K562 (cell line): ENCODE data around the gene TRIP6. TPM values are rescaled to one million over a fixed set of nuclear protein-coding genes. Genes with fewer than 3 reads are reported as not detected.

Source experiments
- ATAC-seq: fragments of 200-7000 bp; cut with Tn5 transposase; 3 replicates; pipeline ENCODE4 v1.9.1; 2020; ENCODE audit warnings: moderate library complexity
- BruUV-seq: library from RNA; stranded (reverse); fragments of 400-500 nt; replicated peaks from 2 replicates; lab custom pipeline; 2021; lab: Mats Ljungman, UMichigan
- CTCF ChIA-PET: fragments of 300-600 bp; formaldehyde crosslinking; extraction: SDS; loops from one replicate; lab custom pipeline; 2021; ENCODE audit warnings: low intra/inter-chr PET ratio; lab: Yijun Ruan, JAX
- POLR2A ChIA-PET: fragments of 300-600, 350-650 bp; sonication (Branson Sonifier 250); formaldehyde crosslinking; extraction: SDS; loops from one replicate; lab custom pipeline; 2021; ENCODE audit warnings: antibody characterized with exemption, inconsistent platforms; lab: Yijun Ruan, JAX
- DNase-seq, 4 experiments: peaks; one replicate each; pipeline versions ENCODE4 v3.0.0 to v3.0.0-alpha.2; 2011 to 2018; ENCODE audit warnings: low spot score in 3 of 4, mixed read lengths in 3 of 4; ENCODE audit errors: extremely low read depth in 1 of 4
- FAIRE-seq: peaks from 2 replicates; lab custom pipeline; 2011; peaks lifted over from hg19 to GRCh38; lab: Jason Lieb, UNC
- H2AFZ ChIP-seq: 2 replicates; pipeline ENCODE4 v1.6.0; 2011; ENCODE audit warnings: low read depth, low read length, control low read depth, inconsistent platforms
- H3K27ac ChIP-seq: fragments of 200-600 bp; 3 replicates; pipeline ENCODE4 v1.8.0; 2011; ENCODE audit warnings: low read depth, mild to moderate bottlenecking, control low read depth, inconsistent platforms, low read length, moderate library complexity, mixed read lengths; ENCODE audit errors: extremely low read depth
- H3K27me3 ChIP-seq, 2 experiments: fragments of 300-600 bp in 1 of 2; 2 replicates in 1 of 2; 3 replicates in 1 of 2; pipeline versions ENCODE4 v1.6.0 to v1.8.0; 2011; ENCODE audit warnings: inconsistent platforms in 2 of 2, low read length in 2 of 2, mild to moderate bottlenecking in 1 of 2, mixed read lengths in 1 of 2, moderate library complexity in 1 of 2; ENCODE audit not compliant: control insufficient read depth in 2 of 2, insufficient read depth in 2 of 2
- H3K36me3 ChIP-seq: fragments of 300-600 bp; 3 replicates; pipeline ENCODE4 v1.8.0; 2011; ENCODE audit warnings: mild to moderate bottlenecking, low read length, inconsistent platforms; ENCODE audit not compliant: control insufficient read depth, insufficient read depth
- H3K4me1 ChIP-seq, 2 experiments: fragments of 200-600 bp in 1 of 2; replicated peaks in 1 of 2; 2 replicates in 1 of 2; 3 replicates in 1 of 2; pipeline versions ENCODE4 v1.5.1 to v1.8.0; 2011; ENCODE audit warnings: inconsistent platforms in 2 of 2, low read length in 2 of 2, mild to moderate bottlenecking in 1 of 2, mixed read lengths in 1 of 2, moderate library complexity in 1 of 2; ENCODE audit not compliant: control insufficient read depth in 2 of 2, insufficient read depth in 2 of 2
- H3K4me2 ChIP-seq: 2 replicates; pipeline ENCODE4 v1.6.1; 2011; ENCODE audit warnings: low read length, control low read depth, inconsistent platforms, mixed read lengths; ENCODE audit not compliant: insufficient read depth
- H3K4me3 ChIP-seq: fragments of 200-600 bp; sonication (generic), shearing (Covaris generic); 2 replicates; pipeline ENCODE4 v1.5.1; 2016; ENCODE audit warnings: control low read depth, inconsistent platforms
- H3K79me2 ChIP-seq: fragments of 200-600 bp; 3 replicates; pipeline ENCODE4 v1.8.0; 2011; ENCODE audit warnings: low read length, inconsistent platforms; ENCODE audit not compliant: control insufficient read depth, insufficient read depth
- H3K9ac ChIP-seq, 2 experiments: 2 replicates each; pipeline versions ENCODE4 v1.6.0 to v1.6.1; 2011; ENCODE audit warnings: low read depth in 2 of 2, low read length in 2 of 2, control low read depth in 1 of 2, inconsistent platforms in 1 of 2, mild to moderate bottlenecking in 1 of 2, mixed read lengths in 1 of 2; ENCODE audit not compliant: insufficient read depth in 1 of 2
- H3K9me1 ChIP-seq: one replicate; pipeline ENCODE4 v1.6.0; 2011; ENCODE audit warnings: inconsistent platforms, mild to moderate bottlenecking, low read length, moderate library complexity; ENCODE audit not compliant: control insufficient read depth, insufficient read depth
- H3K9me3 ChIP-seq: replicated peaks from 2 replicates; pipeline ENCODE4 v1.5.1; 2011; ENCODE audit warnings: low read depth, low read length, inconsistent platforms; ENCODE audit not compliant: control insufficient read depth, insufficient read depth
- H4K20me1 ChIP-seq: replicated peaks from 2 replicates; pipeline ENCODE4 v1.6.1; 2011; ENCODE audit warnings: low read length, inconsistent platforms, mixed read lengths; ENCODE audit not compliant: control insufficient read depth, insufficient read depth
- CTBP1 ChIP-seq: fragments of 450-650 bp; IDR thresholded peaks from 2 replicates; pipeline ENCODE4 v1.6.1; 2016; ENCODE audit warnings: borderline replicate concordance
- DACH1 ChIP-seq: fragments of 450-650 bp; IDR thresholded peaks from 2 replicates; pipeline ENCODE4 v1.6.1; 2018; ENCODE audit not compliant: partially characterized antibody
- MCM5 ChIP-seq: fragments of 450-650 bp; IDR thresholded peaks from 2 replicates; pipeline ENCODE4 v1.6.1; 2016; ENCODE audit warnings: low read depth
- POLR3G ChIP-seq: IDR thresholded peaks from 2 replicates; pipeline ENCODE4 v1.6.1; 2011; ENCODE audit not compliant: insufficient read length, insufficient replicate concordance; ENCODE audit errors: extremely low read depth
- RBFOX2 ChIP-seq: fragments of 200-400 bp; formaldehyde crosslinking; IDR thresholded peaks from 2 replicates; pipeline ENCODE4 v1.6.1; 2017; ENCODE audit warnings: low read depth, mild to moderate bottlenecking, low read length, moderate library complexity
- RUNX1 ChIP-seq: sonication (generic); IDR thresholded peaks from 2 replicates; pipeline ENCODE4 v1.6.1; 2016; ENCODE audit warnings: antibody characterized with exemption, low read depth
- TRIM24 ChIP-seq, 2 experiments: fragments of 450-650 bp; IDR thresholded peaks; 2 replicates each; pipeline ENCODE4 v1.6.1; 2016
- WGBS: fragments of 100-300 bp; shearing (Covaris generic); methylation state at CpG from one replicate; pipeline ENCODE4 v1.1.6; 2016; ENCODE audit warnings: low coverage, mixed read lengths; ENCODE audit not compliant: insufficient coverage; ENCODE audit errors: missing lambda C conversion rate; 5-methylcytosine and 5-hydroxymethylcytosine counted together
- in situ Hi-C: fragments of 300-500 bp; cut with MboI; formaldehyde crosslinking; loops from 4 replicates; pipeline ENCODE4 v1.15.0; 2018; ENCODE audit warnings: inconsistent platforms, mixed read lengths
- intact Hi-C: fragments of 100-400 bp; cut with micrococcal nuclease; formaldehyde crosslinking; loops from 2 replicates; pipeline ENCODE4 v1.14.2; 2022
- polyA plus RNA-seq, 8 experiments: library from polyadenylated mRNA; depleted of rRNA in 4 of 8; stranded (reverse) in 5 of 8; unstranded in 3 of 8; fragments of >200 nt; fragmentation: Nextera tagmentation in 2 of 8; fragmentation: Illumina TruSeq in 1 of 8; extraction: Ambion mirVana in 2 of 8; extraction: Trizol in 1 of 8; gene quantifications; 2 replicates each; pipeline versions ENCODE4 v1.2.1 to v1.2.3, GENCODE V29; 2011 to 2014; ENCODE audit warnings: inconsistent platforms in 1 of 8, missing spikeins in 1 of 8
- total RNA-seq, 7 experiments: library from RNA; depleted of rRNA in 6 of 7; stranded (reverse); fragments of >200 nt in 6 of 7; fragmentation: Illumina TruSeq in 2 of 7; extraction: Trizol in 2 of 7; gene quantifications; 2 replicates each; pipeline versions ENCODE4 v1.2.1 to v1.2.3, GENCODE V29; 2011 to 2021; ENCODE audit warnings: low replicate concordance in 1 of 7
- TF ChIP-seq, protein P1 (sequence below): fragments of 450-650 bp; IDR thresholded peaks from 2 replicates; pipeline ENCODE4 v1.6.1; 2017; ENCODE audit warnings: antibody characterized with exemption
- TF ChIP-seq, protein P2 (sequence below): fragments of 250-450 bp; sonication (Bioruptor Pico); IDR thresholded peaks from 2 replicates; pipeline ENCODE4 v1.4.0; 2020; ENCODE audit warnings: mild to moderate bottlenecking
- TF ChIP-seq, protein P3 (sequence below): fragments of 450-650 bp; IDR thresholded peaks from 2 replicates; pipeline ENCODE4 v1.6.1; 2016; ENCODE audit warnings: antibody characterized with exemption
- TF ChIP-seq, protein P4 (sequence below): fragments of 250-450 bp; sonication (Bioruptor Pico); IDR thresholded peaks from 2 replicates; pipeline ENCODE4 v1.6.1; 2021; ENCODE audit warnings: mild to moderate bottlenecking

Gene TRIP6
- total and polyA plus RNA-seq, 9 of the 15 experiments (the other 6 are each of a cell fraction or from before 2014, with no cell fraction given) = 5.9 to 141 (median 54.0) TPM

DNA sequence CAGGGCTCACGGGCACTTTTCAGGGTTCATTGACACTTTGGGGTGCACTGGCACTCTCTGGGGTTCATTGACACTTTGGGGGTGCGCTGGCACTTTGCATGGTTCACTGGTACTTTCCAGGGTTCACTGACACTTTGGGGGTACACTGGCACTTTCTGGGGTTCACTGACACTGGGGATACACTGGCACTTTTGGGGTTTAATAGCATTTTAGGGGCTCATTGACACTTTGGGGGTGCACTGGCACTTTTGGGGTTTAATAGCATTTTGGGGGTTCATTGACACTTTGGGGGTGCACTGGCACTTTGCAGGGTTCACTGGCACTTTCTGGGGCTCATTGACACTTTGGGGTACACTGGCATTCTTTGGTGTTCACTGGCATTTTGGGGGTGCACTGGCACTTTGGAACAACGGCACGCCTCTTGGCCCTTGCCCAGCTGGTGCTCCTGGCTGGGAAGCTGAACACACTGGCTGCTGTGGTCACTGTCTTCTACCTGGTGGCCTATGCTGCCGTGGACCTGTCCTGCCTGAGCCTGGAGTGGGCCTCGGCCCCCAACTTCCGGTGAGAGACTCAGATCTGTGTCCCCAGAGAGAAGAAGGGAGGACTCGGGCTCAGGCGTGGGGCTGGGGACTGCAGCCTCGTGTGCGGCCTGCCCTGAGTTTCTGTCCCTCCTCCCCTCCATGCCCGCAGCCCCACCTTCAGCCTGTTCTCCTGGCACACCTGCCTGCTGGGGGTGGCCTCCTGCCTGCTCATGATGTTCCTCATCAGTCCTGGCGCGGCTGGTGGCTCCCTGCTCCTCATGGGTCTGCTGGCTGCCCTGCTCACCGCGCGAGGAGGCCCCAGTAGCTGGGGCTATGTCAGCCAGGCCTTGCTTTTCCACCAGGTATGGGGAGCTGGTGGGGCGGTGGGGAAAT, 6.2 kb upstream of the TRIP6 start:
- H3K9me1 ChIP-seq = no peaks in the 10 kb centered on the region
- H3K9ac ChIP-seq = peak overlapping the region in 1 of 2 experiments; percentile 82; a peak in 2 of 4 replicates
- intact Hi-C loops = no loop called here
- ChIA-PET CTCF (no interaction called here), POLR2A (interaction anchor here (1.1 to 1.4 kb wide), 2 partner anchors 9 to 14 kb away, joined by 3 to 5 read pairs; partner anchors contain the start of genes SLC12A9 and SRRT)
- no peak for DNase-seq
- no peaks in the 10 kb centered on the region; a peak in 1 of 5 replicates for H3K27me3 ChIP-seq
- no TSS peak for BruUV-seq
- peaks cover 5 to 33% of the 10 kb centered on the region in 2 experiments; a peak in 3 of 5 replicates for H3K4me1 ChIP-seq
- no peak for TF ChIP-seq TRIM24 (IDR thresholded peaks at IDR 0.05)
- TF ChIP-seq, protein P1, sequence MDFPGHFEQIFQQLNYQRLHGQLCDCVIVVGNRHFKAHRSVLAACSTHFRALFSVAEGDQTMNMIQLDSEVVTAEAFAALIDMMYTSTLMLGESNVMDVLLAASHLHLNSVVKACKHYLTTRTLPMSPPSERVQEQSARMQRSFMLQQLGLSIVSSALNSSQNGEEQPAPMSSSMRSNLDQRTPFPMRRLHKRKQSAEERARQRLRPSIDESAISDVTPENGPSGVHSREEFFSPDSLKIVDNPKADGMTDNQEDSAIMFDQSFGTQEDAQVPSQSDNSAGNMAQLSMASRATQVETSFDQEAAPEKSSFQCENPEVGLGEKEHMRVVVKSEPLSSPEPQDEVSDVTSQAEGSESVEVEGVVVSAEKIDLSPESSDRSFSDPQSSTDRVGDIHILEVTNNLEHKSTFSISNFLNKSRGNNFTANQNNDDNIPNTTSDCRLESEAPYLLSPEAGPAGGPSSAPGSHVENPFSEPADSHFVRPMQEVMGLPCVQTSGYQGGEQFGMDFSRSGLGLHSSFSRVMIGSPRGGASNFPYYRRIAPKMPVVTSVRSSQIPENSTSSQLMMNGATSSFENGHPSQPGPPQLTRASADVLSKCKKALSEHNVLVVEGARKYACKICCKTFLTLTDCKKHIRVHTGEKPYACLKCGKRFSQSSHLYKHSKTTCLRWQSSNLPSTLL = no peak
- TF ChIP-seq DACH1 = no peak
- TF ChIP-seq, protein P2, sequence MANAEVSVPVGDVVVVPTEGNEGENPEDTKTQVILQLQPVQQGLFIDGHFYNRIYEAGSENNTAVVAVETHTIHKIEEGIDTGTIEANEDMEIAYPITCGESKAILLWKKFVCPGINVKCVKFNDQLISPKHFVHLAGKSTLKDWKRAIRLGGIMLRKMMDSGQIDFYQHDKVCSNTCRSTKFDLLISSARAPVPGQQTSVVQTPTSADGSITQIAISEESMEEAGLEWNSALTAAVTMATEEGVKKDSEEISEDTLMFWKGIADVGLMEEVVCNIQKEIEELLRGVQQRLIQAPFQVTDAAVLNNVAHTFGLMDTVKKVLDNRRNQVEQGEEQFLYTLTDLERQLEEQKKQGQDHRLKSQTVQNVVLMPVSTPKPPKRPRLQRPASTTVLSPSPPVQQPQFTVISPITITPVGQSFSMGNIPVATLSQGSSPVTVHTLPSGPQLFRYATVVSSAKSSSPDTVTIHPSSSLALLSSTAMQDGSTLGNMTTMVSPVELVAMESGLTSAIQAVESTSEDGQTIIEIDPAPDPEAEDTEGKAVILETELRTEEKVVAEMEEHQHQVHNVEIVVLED = no peak
- no peak for TF ChIP-seq CTBP1
- TF ChIP-seq RBFOX2 = 0 out of 2 replicates have a peak, but pooled peaks have one; percentile 6
- TF ChIP-seq, protein P3, sequence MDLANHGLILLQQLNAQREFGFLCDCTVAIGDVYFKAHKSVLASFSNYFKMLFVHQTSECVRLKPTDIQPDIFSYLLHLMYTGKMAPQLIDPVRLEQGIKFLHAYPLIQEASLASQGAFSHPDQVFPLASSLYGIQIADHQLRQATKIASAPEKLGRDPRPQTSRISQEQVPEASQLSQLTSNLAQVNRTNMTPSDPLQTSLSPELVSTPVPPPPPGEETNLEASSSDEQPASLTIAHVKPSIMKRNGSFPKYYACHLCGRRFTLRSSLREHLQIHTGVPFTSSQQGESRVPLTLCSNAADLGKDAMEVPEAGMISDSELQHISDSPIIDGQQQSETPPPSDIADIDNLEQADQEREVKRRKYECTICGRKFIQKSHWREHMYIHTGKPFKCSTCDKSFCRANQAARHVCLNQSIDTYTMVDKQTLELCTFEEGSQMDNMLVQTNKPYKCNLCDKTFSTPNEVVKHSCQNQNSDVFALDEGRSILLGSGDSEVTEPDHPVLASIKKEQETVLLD = peak; percentile 18; the same call in 1 of the 2 replicates
- no peak for TF ChIP-seq MCM5
- TF ChIP-seq POLR3G = no peak
- no peak for TF ChIP-seq RUNX1
- TF ChIP-seq, protein P4, sequence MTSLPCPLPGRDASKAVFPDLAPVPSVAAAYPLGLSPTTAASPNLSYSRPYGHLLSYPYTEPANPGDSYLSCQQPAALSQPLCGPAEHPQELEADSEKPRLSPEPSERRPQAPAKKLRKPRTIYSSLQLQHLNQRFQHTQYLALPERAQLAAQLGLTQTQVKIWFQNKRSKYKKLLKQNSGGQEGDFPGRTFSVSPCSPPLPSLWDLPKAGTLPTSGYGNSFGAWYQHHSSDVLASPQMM (CRISPR knock-in tag) = no peak
- H3K4me2 ChIP-seq = no peak overlapping the region
- H4K20me1 ChIP-seq = no peaks in the 10 kb centered on the region
- FAIRE-seq = no peak
- 96% methylated on average over 12 of the region's 18 CpGs for WGBS
- no peaks in the 10 kb centered on the region for H3K79me2 ChIP-seq
- no peak overlapping the region for H2AFZ ChIP-seq
- H3K36me3 ChIP-seq = peaks cover 29% of the 10 kb centered on the region; the same call in 2 of the 3 replicates
- no peak for ATAC-seq
- no peaks in the 10 kb centered on the region for H3K9me3 ChIP-seq
- H3K4me3 ChIP-seq = no peak overlapping the region
- no peak overlapping the region for H3K27ac ChIP-seq
- in situ Hi-C loops = no loop called here
